ENCODE measurements around the gene RNF31.

DNA sequence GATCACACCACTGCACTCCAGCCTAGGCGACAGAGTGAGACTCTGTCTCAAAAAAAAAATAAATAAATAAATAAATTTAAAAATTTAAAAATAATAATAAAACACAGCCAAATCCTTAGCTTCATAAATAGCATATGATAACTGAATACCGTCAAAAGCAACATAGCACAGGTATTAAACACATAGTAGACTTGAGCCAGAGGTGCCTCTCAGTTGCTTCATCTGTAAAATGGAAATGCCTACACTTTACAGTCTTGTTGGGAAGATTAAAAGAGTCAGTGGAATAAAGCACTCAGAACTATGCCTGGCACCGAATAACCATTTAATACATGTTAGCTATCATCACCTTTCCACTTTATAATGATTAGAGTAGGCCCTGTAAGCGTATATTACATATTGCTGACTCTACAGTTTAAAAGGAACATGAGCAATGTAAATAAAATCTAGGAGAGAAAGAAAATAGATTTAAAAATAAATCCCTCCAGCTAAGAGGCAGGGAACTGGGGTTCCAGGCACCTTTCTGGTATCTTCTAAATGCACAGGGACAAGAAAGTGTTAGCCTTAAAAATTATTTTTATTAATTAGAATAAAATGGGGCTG lies 40.5 kb upstream of the RNF31 start:
- TF ChIP-seq GATA3 (IDR thresholded peaks at IDR 0.05; ENCODE audit: low read depth, low read length) = no peak
- TF ChIP-seq GATA2 (IDR thresholded peaks at IDR 0.05; ENCODE audit: low read depth, low read length) = no peak

All from SH-SY5Y (cell line).